CD14-positive monocyte (primary cell): Measurements from ENCODE around the gene DDIAS. TPM values are rescaled to one million over a fixed set of nuclear protein-coding genes. Genes with fewer than 3 reads are reported as not detected.
A peak's percentile ranks its signal among the peaks of the same experiment; 100 is the strongest.
"Not testable (repeated sequence)": the region's sequence is repeated elsewhere in the genome, so short reads cannot be mapped to it uniquely, and the experiment has no call there.

ENCODE experiments used
- DNase-seq, 3 donors: peaks; one replicate each; pipeline ENCODE4 v3.0.0-alpha.2; 2011 to 2022
- H2AFZ ChIP-seq: 2 replicates; pipeline ENCODE4 v1.6.0; 2012; ENCODE audit warnings: mild to moderate bottlenecking, low read depth, low read length, inconsistent platforms; ENCODE audit not compliant: insufficient read depth, poor library complexity, severe bottlenecking
- H3K27ac ChIP-seq, 2 donors: 1 replicate in 1 of 2; 2 replicates in 1 of 2; pipeline ENCODE4 v1.5.1; 2012 to 2013; ENCODE audit warnings: low read length in 2 of 2, control low read depth in 1 of 2, inconsistent platforms in 1 of 2, low read depth in 1 of 2, mild to moderate bottlenecking in 1 of 2
- H3K27me3 ChIP-seq, 2 donors: one replicate each; pipeline versions ENCODE4 v1.6.0 to v1.6.1; 2011 to 2013; ENCODE audit warnings: low read length in 2 of 2; ENCODE audit not compliant: control insufficient read depth in 2 of 2, insufficient read depth in 2 of 2
- H3K36me3 ChIP-seq, 2 donors: replicated peaks in 1 of 2; 1 replicate in 1 of 2; 2 replicates in 1 of 2; pipeline versions ENCODE4 v1.5.1 to v1.6.1; 2012 to 2013; ENCODE audit warnings: low read length in 2 of 2, control low read depth in 1 of 2, inconsistent platforms in 1 of 2, mild to moderate bottlenecking in 1 of 2; ENCODE audit not compliant: insufficient read depth in 2 of 2, control insufficient read depth in 1 of 2
- H3K4me1 ChIP-seq, 2 donors: 1 replicate in 1 of 2; 2 replicates in 1 of 2; pipeline versions ENCODE4 v1.5.1 to v1.6.1; 2012 to 2013; ENCODE audit warnings: low read length in 2 of 2, control low read depth in 1 of 2, inconsistent platforms in 1 of 2, mild to moderate bottlenecking in 1 of 2, moderate library complexity in 1 of 2; ENCODE audit not compliant: insufficient read depth in 2 of 2, control insufficient read depth in 1 of 2
- H3K4me2 ChIP-seq: replicated peaks from 2 replicates; pipeline ENCODE3; 2012; ENCODE audit warnings: low read length, moderate library complexity, mild to moderate bottlenecking; ENCODE audit not compliant: poor library complexity, severe bottlenecking; ENCODE audit errors: extremely low read depth
- H3K4me3 ChIP-seq, 3 experiments: fragments of 200-600 bp in 1 of 3; sonication (generic) in 1 of 3; replicated peaks in 1 of 3; 1 replicate in 2 of 3; 2 replicates in 1 of 3; pipeline ENCODE4 v1.5.1; 2011 to 2013; ENCODE audit warnings: low read length in 3 of 3, mild to moderate bottlenecking in 3 of 3, control low read depth in 2 of 3, low read depth in 2 of 3, inconsistent platforms in 1 of 3, moderate library complexity in 1 of 3
- H3K79me2 ChIP-seq: 2 replicates; pipeline ENCODE4 v1.6.0; 2012; ENCODE audit warnings: mild to moderate bottlenecking, control low read depth, inconsistent platforms, low read length, moderate library complexity; ENCODE audit not compliant: insufficient read depth
- H3K9ac ChIP-seq: 2 replicates; pipeline ENCODE4 v1.6.0; 2017; ENCODE audit warnings: low read length, mild to moderate bottlenecking; ENCODE audit not compliant: insufficient read depth, poor library complexity, severe bottlenecking
- H3K9me3 ChIP-seq, 2 donors: replicated peaks in 1 of 2; 1 replicate in 1 of 2; 2 replicates in 1 of 2; pipeline versions ENCODE4 v1.5.1 to v1.6.1; 2012 to 2013; ENCODE audit warnings: low read length in 2 of 2, control low read depth in 1 of 2; ENCODE audit not compliant: control insufficient read depth in 1 of 2, insufficient read depth in 1 of 2
- H4K20me1 ChIP-seq: 2 replicates; pipeline ENCODE4 v1.6.0; 2012; ENCODE audit warnings: mild to moderate bottlenecking, low read length, control low read depth, moderate library complexity; ENCODE audit not compliant: insufficient read depth
- H3K27ac Mint-ChIP-seq, 7 donors: one replicate each; pipeline ENCODE4 v1.8.0; 2020; ENCODE audit warnings: mild to moderate bottlenecking in 7 of 7, mixed read lengths in 7 of 7, moderate library complexity in 6 of 7, inconsistent platforms in 2 of 7
- H3K27me3 Mint-ChIP-seq, 3 donors: one replicate each; pipeline ENCODE4 v1.8.0; 2021 to 2022; ENCODE audit warnings: low read depth in 3 of 3, mild to moderate bottlenecking in 3 of 3, mixed read lengths in 3 of 3, moderate library complexity in 3 of 3, inconsistent platforms in 1 of 3
- H3K36me3 Mint-ChIP-seq, 2 donors: one replicate each; pipeline ENCODE4 v1.8.0; 2020; ENCODE audit warnings: mixed read lengths in 2 of 2, inconsistent platforms in 1 of 2, mild to moderate bottlenecking in 1 of 2
- H3K4me1 Mint-ChIP-seq: one replicate; pipeline ENCODE4 v1.8.0; 2020; ENCODE audit warnings: mild to moderate bottlenecking, mixed read lengths
- H3K4me3 Mint-ChIP-seq, 2 donors: one replicate each; pipeline ENCODE4 v1.8.0; 2020; ENCODE audit warnings: mild to moderate bottlenecking in 2 of 2, mixed read lengths in 2 of 2, moderate library complexity in 1 of 2
- H3K9me3 Mint-ChIP-seq, 7 donors: one replicate each; pipeline ENCODE4 v1.8.0; 2020 to 2022; ENCODE audit warnings: mixed read lengths in 7 of 7, mild to moderate bottlenecking in 6 of 7, moderate library complexity in 6 of 7, inconsistent platforms in 2 of 7
- WGBS: methylation state at CpG from one replicate; pipeline ENCODE4 v1.1.5; 2013; ENCODE audit warnings: missing lambda C conversion rate; ENCODE audit not compliant: insufficient coverage; 5-methylcytosine and 5-hydroxymethylcytosine counted together
- intact Hi-C, 2 donors: fragments of 100-400 bp; cut with micrococcal nuclease; formaldehyde crosslinking; loops; one replicate each; pipeline versions ENCODE4 v1.15.0 to v1.15.1; 2023
- polyA plus RNA-seq, 3 donors: library from polyadenylated mRNA; depleted of rRNA in 1 of 3; unstranded in 2 of 3; stranded (reverse) in 1 of 3; fragments of 300-500 nt in 2 of 3; fragments of >200 nt in 1 of 3; fragmentation: Illumina TruSeq in 2 of 3; gene quantifications; 1 replicate in 2 of 3; 2 replicates in 1 of 3; pipeline ENCODE4 v1.2.3, GENCODE V29; 2012 to 2021
- TF ChIP-seq, protein P1 (sequence below): fragments of 200-600 bp; IDR thresholded peaks from one replicate; pipeline ENCODE4 v1.8.0; 2022; ENCODE audit warnings: antibody characterized with exemption, mild to moderate bottlenecking

Gene DDIAS
- polyA plus RNA-seq, 3 donors = 6.0 to 14.1 (median 13.5) TPM

GRCh38 chr11:82955736-82956453 lies 54.4 kb downstream of the DDIAS start:
- H3K4me1 Mint-ChIP-seq, H3K9ac ChIP-seq, H3K9me3 ChIP-seq, H4K20me1 ChIP-seq, H3K27me3 ChIP-seq, H3K27ac ChIP-seq, H3K36me3 ChIP-seq, H3K79me2 ChIP-seq, H3K4me3 Mint-ChIP-seq, H3K4me3 ChIP-seq, H3K4me2 ChIP-seq, DNase-seq, H3K4me1 ChIP-seq, H3K36me3 Mint-ChIP-seq, H2AFZ ChIP-seq, H3K27me3 Mint-ChIP-seq, intact Hi-C loops: not testable (repeated sequence)
- 93% methylated on average over 6 of the region's 9 CpGs for WGBS
- H3K27ac Mint-ChIP-seq = peak overlapping the region in 1 of 7 donors; percentile 5
- peaks cover 2 to 17% (median 10%) of the 10 kb centered on the region in 7 donors for H3K9me3 Mint-ChIP-seq

- no peaks in the 10 kb centered on the region for H3K36me3 ChIP-seq
- no peak overlapping the region for H3K4me3 ChIP-seq
- TF ChIP-seq, protein P1, sequence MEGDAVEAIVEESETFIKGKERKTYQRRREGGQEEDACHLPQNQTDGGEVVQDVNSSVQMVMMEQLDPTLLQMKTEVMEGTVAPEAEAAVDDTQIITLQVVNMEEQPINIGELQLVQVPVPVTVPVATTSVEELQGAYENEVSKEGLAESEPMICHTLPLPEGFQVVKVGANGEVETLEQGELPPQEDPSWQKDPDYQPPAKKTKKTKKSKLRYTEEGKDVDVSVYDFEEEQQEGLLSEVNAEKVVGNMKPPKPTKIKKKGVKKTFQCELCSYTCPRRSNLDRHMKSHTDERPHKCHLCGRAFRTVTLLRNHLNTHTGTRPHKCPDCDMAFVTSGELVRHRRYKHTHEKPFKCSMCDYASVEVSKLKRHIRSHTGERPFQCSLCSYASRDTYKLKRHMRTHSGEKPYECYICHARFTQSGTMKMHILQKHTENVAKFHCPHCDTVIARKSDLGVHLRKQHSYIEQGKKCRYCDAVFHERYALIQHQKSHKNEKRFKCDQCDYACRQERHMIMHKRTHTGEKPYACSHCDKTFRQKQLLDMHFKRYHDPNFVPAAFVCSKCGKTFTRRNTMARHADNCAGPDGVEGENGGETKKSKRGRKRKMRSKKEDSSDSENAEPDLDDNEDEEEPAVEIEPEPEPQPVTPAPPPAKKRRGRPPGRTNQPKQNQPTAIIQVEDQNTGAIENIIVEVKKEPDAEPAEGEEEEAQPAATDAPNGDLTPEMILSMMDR = no peak
- Mint-ChIP-seq H3K4me1 (no peaks in the 10 kb centered on the region), H3K9me3 (peaks cover 0 to 10% (median 4%) of the 10 kb centered on the region in 7 donors), H3K27ac (no peak overlapping the region), H3K4me3 (no peak overlapping the region), H3K36me3 (no peaks in the 10 kb centered on the region), H3K27me3 (peaks cover 0 to 4% (median 4%) of the 10 kb centered on the region in 3 donors)
- no peaks in the 10 kb centered on the region for H3K9me3 ChIP-seq
- H2AFZ ChIP-seq = no peak overlapping the region
- no peaks in the 10 kb centered on the region for H3K4me1 ChIP-seq
- no peaks in the 10 kb centered on the region for H3K27me3 ChIP-seq
- intact Hi-C loops = no loop called here
- H3K27ac ChIP-seq = no peak overlapping the region
- H4K20me1 ChIP-seq = no peaks in the 10 kb centered on the region
- H3K4me2 ChIP-seq = no peak overlapping the region
- no CpG with 5 or more reads among the region's 5 CpGs for WGBS
- no peak for DNase-seq
- H3K9ac ChIP-seq = no peak overlapping the region
- no peaks in the 10 kb centered on the region for H3K79me2 ChIP-seq
Measured at GRCh38 chr11:82959987-82960778, 58.6 kb downstream of the DDIAS start.
